Renal cortical epithelial cell (primary cell): Measurements from ENCODE around the gene DIPK1C. TPM values are rescaled to one million over a fixed set of nuclear protein-coding genes. Genes with fewer than 3 reads are reported as not detected.

ENCODE experiments used
- DNase-seq: peaks from one replicate; pipeline ENCODE4 v3.0.0-alpha.2; 2011; ENCODE audit warnings: low read depth
- total RNA-seq: library from RNA; depleted of rRNA; stranded (reverse); fragments of >200 nt; gene quantifications from 2 replicates; pipeline ENCODE4 v1.2.3, GENCODE V29; 2014

DIPK1C gene
- total RNA-seq, 1 donor from 2014 or later = not detected

DNA sequence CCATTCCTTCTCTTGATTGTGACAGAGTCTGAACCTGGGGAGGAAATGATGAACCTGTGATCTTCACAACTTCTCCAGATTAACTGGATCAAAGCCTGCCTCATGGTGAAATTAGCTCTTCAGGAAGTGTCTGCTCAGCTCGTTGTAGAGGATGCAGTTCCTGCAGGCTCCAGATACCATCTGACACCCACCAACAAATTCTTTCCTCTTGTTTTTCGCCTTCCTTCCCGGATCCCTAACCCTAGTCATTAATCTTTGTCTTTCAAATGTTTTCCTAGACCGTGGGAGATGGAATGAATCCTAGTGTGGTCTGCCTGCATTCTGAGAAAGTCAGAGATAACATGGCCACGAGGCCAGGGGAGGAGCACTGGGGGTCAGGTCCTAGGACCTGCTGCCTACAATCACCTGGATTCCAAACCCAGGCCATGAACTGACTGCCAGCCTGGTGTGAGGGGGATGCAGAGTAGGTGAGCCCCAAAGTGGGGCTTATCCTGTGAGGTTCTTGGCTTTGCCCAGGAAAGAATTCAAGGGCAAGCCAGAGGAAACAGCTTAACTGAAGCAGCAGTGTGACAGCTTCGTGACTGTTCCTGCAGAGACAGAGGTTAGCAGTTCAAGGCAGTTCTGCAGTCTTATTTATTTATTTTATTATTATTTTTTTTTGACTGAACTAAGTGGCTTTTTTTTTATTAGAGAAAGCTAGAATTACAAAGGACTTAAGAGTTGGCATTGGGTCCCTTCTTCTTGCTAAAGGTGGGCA lies 67.8 kb downstream of the DIPK1C start:
- DNase-seq = no peak

DNA sequence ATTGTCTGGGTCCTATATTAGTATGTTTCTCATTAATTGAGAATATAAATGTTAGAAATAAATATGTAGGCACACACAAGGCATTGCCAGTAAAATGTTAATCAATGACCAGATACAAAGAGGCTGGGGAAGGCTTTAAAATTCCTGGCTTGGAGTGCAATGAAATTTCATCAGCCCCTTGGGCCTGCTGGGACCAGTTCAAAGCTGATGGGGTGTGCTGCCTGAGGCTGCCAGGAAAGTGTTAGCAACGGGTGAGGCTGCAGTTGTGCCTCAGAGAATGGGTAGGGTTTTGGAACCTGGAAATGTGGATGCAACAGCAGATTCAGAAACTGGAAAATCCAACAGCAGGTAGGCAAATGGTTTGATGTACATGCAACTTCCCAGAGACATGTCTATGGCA lies 68.9 kb downstream of the DIPK1C start:
- peak; percentile 64 for DNase-seq

DNA sequence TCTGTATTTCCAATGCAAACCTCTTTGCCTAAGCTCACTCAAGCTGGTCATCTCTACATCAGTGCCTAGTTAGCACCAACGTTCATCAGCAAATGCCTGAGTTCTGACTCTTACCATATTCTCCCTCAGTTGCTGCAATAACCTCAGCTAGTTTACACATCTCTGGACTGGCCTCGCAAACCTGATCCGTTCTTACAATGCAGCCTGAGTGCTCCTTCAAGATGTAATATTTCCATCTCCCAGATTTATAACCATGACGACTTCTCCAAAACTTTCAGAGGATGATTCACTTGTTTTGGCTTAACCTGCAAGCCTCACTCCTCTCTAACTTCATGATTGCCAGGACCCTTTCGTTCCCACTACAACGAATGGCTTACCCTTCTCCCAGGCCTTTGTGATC lies 69.7 kb downstream of the DIPK1C start:
- DNase-seq = no peak

Other genes starting within 250 kb of the DIPK1C start
- gene CYB5A, start 165.3 kb downstream of the DIPK1C start, total RNA-seq = 163 and 256 TPM in 2 replicates
- gene C18orf63, start 141.5 kb downstream of the DIPK1C start, total RNA-seq = not detected in 2 replicates
- gene CNDP2, start 39.1 kb upstream of the DIPK1C start, total RNA-seq = 467 and 835 TPM in 2 replicates
- under 0.01 and 0.05 TPM in 2 replicates for gene CNDP1, start 77.2 kb upstream of the DIPK1C start, total RNA-seq
- gene ZNF407, start 140.6 kb upstream of the DIPK1C start, total RNA-seq = 10.1 and 23.8 TPM in 2 replicates